NCI-H510A (cell line): Measurements from ENCODE around the gene ANAPC1.
"Not testable (repeated sequence)": the region's sequence is repeated elsewhere in the genome, so short reads cannot be mapped to it uniquely, and the experiment has no call there.

Experiments used
- DNase-seq: peaks from one replicate; lab custom pipeline; 2025; lab: John Stamatoyannopoulos, UW

Gene ANAPC1

DNA sequence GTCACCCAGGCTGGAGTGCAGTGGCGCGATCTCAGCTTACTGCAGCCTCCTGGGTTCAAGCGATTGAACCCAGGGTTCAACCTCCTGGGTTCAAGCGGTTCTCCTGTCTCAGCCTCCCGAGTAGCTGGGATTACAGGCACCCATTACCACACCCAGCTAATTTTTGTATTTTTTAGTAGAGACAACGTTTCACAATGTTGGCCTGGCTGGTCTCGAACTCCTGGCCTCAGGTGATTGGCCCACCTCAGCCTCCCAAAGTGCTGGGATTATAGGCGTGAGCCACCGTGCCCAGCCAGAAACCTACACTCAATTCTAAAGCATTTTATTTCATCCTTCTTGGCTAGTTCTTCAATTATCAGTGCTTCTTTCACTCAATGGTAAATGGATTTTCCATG lies 21.5 kb upstream of the ANAPC1 start:
- DNase-seq = not testable (repeated sequence)

DNA sequence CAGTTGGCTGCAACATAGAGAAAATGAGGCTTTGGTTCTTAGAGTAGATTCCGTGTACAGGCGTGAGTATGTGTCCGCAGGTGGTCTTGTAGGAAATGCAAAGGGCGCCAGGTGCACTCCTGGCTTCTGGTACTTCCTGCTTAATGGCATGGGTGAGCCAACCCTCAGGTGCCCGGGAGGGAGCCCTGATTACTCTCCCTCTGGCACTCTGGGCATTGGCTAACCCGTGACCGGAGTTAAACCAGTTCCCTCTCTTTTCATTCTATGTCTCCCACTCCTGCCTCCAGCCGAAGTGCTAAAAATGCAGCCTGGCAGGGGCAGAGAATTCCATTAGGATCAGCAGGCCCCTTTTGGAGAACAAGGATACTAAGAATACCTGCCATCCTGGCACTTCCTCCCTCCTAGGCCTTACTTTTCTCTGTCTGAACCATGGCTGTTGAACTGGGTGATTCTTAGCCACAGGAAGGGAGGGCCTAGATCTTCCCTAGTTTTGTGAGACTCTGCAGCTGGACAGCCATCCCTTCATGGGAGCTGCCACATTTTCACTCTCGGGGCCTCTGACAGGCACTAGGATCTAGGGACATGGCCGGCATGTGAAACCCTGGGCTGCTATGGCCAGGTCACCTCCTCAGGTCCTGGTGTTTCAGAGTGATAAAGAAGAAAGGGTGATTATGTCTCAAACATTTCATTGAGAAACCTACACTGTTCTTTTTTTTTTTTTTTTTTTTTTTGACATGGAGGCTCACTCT lies 20.9 kb upstream of the ANAPC1 start:
- DNase-seq = no peak

DNA sequence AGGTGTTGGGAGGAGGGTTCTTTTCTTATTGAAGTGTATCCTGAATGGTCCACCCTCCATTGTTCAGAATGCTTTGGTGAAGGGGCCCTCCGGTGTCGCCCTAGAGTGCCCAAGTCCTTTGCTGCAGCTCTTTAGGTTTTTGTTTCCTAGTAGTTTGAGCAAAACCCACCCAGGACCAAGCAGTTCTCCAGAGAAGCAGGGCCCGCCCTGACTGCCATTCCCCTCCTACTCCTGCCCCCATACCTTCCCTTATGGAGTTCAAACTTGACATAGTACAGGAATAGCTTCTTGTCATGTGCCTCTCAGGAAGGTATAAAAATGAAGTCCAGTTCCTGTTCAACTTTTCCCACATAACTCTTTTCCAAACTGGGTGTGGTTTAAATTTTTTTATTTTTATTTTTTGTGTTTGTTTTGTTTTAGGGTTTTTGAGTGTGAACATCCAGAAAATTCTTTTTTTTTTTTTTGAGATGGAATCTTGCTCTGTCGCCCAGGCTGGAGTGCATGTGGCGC lies 20.0 kb upstream of the ANAPC1 start:
- no peak for DNase-seq

DNA sequence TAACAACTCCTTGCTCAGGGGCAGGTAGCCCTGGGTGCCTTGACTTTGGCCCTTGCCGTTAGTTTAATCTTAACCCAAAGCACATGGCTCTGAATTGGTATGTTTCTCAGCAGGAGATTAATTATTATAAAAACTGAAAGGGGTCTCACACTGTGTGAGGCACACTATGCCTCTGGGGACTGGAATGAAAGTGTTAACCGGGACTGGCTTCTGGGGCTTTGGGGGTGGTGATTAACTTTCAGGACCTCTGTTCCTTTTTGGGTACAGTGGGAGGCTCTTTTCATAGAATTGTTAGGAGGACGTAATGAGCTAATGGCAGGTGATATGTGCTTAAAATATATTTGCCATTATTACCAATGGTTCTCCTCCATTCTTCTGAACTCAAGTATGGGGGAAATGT lies 19.5 kb upstream of the ANAPC1 start:
- DNase-seq = no peak

DNA sequence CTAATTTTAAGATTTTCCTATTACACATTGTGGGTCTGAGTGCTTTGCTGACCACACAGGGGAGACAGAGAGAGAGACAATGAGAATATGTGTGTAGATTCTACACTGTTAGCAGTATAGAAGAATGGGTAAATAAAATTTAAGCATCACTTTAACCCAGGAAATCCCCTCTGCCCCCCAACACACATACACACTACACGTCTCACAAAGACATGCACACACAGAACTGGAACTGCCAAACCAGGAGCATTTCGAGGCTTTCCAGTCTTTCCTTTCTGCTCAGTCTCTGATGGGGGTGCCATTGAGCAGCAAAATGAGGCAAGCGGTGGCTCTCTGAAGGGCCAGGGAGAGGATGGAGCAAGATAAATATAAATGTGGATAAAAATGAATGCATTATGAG lies 16.9 kb upstream of the ANAPC1 start:
- DNase-seq = no peak

DNA sequence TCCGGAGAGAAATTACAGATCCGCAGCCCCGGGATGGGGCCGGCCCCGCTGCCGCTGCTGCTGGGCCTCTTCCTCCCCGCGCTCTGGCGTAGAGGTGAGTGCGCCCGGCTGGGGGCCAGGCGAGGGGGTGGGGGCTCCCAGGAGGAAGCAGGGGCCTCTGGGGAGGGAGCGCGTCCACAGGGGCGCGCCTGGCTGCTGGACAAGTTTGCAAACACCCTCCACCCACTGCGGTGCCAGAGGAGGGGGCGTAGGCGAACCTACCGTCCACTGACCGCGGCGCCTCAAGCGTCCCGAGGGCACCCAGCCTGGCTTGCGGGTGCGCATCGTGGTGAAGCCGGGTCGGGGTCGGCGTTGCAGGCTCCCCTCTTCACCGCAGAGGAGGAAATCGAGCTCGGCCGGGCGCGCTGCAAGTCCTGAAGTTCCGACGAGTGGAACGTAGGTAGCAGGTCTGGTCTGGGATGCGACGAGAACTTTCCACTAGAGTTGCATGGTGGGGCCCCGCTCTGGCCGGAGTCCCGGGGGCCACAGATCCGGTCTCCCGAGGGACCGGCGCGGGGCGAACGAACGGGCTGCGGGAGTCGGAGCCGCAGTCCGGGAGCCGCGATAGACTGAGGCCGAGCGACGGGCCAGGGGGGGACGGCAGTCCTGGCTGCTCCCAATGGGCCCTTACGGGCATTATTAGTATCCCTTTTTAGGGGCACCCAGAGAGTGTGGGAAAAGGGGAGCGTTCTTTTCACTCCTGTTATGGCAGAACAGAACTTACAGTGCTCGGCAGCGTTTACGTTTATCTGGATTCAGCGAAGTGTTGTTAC lies 14.9 kb upstream of the ANAPC1 start:
- no peak for DNase-seq

DNA sequence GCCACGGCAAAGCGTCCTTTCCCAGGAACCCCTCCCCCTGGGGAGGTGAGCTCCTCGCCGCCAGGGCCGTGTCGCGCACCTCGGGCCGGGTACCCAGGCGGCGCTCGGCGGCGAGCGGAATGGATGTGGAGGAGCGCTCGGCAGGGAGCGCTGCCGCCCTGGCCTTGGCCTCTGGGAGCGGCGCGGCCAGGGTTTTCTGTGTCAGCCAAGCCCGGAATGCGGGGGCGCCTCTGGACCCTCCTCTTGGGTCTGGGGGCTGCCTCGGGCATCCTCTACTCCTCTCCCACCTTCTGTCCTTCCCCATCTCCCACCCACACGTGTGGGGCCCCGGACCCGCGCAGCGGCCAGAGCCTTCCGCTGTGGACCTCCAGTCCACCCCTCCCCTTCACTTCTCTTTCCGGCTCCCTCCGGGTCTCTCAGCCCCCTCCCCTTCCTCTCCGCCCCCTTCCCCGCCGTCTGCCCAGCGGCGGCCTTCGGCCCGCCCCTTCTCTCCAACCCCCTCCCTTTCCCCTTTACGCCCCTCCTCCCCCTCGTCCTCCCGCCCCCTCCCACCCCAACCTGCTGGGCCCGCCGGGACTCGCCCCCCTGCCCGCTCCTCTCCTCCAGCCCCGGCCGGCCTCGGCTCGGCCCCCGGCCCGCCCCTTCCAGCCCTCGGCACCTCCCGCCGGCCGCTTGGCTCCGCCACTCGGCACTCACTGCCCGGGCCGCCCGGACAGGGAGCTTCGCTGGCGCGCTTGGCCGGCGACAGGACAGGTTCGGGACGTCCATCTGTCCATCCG lies 14.1 kb upstream of the ANAPC1 start, which contains the start of gene MERTK:
MERTK (plus strand) TSS at position 684 of the 779 bp plus-strand sequence. CDS start 129 bp downstream, outside the sequence.
- peak; percentile 86 for DNase-seq

DNA sequence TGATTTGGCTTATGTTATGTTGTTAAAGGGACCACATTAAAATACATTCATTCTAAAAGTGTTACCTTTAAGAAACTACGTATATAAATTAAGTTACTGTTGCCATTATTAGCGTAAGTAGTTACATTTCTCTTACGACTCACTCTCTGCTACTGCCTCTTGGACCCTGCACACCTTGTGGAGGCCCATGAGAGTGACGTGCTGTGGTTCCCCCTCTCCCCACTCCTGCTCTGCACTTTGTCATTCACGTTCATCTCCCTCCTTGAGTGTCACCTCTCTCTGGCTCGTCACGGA lies 13.6 kb upstream of the ANAPC1 start:
- no peak for DNase-seq

DNA sequence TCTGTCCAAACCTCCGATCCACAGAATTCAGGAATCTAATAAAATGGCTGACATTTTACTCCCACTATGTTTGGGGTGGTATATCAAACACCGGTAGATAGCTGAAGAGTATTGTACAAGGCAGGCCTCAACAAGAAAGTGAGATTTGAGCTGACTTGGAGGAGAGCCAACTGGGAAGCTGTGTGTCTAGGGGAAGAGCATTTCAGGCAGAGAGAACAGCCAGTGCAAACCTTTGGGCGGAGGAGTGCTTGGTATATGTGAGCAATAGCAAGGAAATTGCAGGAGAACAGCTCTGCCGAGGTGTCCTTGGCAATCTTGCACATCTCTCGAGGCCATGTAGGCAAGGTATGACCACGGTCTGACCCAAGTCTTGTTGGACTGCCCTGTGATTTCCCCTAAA lies 12.6 kb upstream of the ANAPC1 start:
- DNase-seq = peak; percentile 26

DNA sequence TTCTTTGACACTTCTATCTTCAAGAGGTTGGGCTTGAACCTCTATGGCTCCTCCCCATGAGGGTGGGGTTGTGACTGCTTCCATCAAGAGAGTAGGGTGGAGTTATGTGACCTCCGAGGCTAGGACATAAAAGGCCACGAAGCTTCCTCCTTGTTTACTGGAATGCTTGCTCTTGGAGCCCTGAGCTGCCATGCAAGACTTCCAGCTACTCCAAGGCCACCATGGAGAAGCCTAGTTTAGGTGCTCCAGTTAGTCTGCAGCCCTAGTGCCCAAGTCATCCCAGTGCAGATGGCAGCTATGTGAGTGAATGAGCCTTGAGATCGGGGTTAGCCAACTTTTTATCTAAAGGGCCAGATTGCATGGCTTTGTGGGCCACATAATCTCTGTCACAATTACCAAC lies 12.0 kb upstream of the ANAPC1 start:
- DNase-seq = no peak

DNA sequence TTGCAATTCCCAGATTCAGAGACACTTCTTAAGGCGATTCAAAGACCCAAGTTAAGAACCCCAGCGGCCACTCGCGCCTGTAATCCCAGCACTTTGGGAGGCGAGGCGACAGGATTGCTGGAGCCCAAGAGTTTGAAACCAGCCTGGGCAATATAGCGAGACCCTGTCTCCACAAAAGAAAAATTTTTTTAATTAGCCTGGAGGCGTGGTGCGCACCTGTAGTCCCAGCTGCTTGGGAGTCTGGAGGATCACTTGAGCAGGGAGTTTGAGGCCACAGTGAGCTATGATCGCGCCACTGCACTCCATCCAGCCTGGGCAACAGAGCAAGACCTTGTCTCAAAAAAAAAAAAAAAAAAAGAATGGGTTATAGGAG lies 585 bp upstream of the ANAPC1 start:
- no peak for DNase-seq

DNA sequence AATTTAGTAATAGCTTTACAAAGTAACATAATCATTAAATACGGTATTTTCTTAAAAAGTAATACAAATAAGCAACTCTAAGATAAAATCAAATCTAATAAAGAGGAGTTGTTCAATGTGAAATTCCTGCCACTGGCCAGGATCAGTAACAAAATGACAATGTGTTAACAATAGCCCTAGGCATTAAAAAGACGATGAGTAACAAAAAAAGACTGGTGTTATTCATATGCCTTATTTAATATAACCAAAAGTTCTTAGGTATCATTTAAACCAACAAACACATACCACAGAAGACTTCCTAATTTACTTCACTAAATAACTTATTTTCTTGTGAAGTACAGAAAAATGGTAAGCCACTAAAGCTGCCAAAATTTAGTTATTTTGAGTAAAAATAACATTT lies 11.2 kb downstream of the ANAPC1 start:
- DNase-seq = not testable (repeated sequence)

DNA sequence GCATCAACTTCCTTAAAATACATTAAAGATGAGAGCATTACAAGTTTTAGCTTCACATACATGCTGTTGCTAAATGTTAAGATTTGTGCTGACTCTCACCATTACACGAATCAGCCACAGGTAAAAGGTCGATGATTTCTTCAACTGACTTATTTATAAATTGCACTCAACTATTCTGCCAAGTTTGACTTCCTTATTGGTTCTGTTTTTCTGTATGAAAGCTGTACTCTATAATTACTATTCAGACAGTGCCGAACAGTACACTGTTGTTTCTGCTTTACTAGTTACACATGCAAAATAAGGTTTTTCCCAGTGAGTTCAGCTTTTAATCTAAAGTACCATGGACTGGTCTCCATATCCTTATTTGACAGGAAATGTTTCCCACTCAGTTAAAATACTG lies 18.9 kb downstream of the ANAPC1 start:
- not testable (repeated sequence) for DNase-seq

DNA sequence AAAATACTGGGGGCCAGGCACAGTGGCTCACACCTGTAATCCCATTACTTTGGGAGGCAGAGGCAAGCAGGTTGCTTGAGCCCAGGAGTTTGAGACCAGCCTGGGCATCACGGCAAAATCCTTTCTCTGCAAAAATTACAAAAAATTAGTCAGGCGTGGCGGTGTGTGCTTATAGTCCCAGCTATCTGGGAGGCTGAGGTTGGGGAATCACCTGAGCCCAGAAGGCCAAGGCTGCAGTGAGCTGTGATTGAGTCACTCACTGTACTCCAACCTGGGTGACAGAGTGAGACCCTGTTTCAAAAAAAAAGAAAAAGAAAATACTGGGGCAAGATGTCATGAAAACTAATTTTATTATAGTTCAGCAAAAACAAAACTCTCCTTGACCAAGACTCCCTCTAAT lies 24.0 kb downstream of the ANAPC1 start:
- DNase-seq = not testable (repeated sequence)

DNA sequence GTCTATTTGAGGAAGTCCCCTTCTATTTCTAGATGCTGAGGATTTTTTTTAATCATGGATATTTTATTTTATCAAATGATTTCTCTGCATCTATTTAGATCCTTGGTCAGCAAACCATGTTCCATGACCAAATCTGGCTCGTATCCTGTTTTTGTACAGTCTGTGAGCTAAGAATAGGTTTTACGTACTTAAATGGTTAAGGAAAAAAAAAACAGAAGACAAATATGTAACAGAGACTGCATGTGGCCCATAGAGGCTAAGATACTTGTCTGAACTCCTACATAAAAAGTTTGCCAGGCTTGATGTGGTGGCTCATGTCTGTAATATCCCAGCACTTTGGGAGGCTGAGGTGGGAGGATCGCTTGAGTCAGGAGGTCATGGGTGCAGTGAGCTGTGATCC lies 31.4 kb downstream of the ANAPC1 start:
- DNase-seq = not testable (repeated sequence)

DNA sequence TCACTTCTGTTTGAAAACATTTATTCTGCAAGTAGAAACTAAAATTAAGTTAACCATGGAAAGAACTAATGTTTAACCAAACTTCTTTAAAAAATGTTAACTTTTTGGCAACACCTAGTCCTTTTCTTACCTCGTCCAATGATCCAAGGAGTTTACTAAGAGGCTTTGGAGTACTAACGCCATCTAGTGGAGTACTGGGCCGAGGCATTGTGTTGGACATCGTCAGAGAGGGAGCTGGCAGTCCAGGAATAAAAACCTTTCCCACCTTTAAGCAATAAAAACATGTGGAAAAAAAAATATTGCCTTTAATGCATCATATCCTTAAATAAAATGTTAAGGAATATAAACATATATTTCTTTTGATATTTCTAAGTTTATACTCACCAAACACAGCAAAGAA lies 33.3 kb downstream of the ANAPC1 start:
- not testable (repeated sequence) for DNase-seq

DNA sequence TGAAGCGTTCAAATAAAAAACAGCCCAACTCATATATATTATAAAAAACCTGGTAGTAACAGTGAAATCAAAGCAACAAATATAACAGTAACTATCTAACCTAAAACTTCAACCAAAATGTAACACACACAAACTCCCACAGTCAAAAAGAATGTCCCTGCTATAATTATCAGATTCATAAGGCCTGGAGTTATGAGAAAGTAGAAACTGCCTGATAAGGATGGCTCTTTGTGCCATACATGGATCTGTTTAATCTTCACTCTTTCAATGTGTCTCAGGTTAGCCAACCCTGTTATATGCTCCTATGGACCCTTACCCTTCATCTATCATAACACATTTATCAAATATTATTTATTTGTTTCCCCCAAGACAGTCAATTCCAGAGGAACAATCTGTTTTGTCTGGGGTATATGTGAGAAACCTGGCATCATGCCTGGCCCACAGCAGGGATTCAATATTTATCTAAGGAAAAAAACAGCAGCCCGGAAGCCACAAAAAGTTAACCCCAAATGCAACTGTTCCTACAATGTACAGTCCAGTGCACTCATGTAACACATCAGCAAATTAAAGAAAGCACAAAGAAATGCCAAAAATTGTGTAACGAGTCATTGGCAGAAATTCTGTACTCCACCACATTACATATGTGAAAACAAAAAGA lies 44.2 kb downstream of the ANAPC1 start:
- not testable (repeated sequence) for DNase-seq

DNA sequence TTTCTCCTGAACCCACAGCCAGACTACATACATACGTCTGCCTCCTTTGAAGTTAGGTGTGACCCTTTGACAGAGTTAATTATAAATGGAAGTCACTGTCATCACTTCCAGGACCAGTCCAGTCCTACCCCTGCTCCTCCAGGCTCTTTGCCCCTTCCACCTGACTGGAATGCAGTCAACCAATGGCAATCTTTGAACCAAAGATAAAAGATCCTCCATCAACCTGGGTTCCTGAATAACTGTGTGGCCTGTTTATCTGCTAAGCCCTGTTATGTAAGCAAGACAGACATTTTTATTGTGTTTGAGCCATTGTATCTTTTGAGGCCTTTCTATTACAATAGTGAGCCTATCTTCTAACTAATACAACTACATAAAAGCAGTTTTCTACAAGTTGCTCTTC lies 45.0 kb downstream of the ANAPC1 start:
- DNase-seq = not testable (repeated sequence)

DNA sequence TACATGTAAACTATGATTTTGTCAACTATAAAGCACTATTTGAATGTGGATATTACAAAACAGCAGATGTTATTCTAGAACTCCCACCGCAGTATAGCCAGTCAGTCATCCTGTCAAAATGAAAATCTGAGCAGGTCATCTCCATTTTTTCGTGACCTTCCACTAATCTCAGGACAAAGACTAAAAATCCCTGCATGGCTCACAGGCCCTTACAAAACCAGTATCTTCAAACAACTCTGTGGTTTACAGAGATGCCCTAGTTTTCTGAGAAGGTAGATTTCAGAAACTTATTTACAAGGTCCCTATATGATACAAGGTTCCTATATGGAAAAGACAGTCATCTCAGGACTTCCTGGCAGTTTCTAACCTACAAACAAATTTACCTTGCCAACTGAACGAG lies 49.8 kb downstream of the ANAPC1 start:
- DNase-seq = not testable (repeated sequence)

DNA sequence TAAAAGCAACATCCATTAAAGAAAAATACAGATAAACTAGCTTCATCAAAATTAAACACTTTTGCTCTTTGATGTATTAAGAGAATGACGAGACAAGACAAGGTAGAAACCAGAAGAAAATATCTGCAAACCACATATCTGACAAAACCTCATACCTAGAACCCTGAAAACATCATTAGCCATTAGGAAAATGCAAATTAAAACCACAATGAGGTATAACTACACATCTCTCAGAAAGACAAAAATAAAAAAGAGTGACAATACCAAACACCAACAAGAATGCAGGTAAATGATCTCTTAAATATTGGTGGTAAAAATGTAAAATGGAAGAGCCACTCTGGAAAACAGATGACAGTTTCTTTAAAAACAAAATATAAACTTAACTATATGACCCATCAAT lies 53.5 kb downstream of the ANAPC1 start:
- not testable (repeated sequence) for DNase-seq

DNA sequence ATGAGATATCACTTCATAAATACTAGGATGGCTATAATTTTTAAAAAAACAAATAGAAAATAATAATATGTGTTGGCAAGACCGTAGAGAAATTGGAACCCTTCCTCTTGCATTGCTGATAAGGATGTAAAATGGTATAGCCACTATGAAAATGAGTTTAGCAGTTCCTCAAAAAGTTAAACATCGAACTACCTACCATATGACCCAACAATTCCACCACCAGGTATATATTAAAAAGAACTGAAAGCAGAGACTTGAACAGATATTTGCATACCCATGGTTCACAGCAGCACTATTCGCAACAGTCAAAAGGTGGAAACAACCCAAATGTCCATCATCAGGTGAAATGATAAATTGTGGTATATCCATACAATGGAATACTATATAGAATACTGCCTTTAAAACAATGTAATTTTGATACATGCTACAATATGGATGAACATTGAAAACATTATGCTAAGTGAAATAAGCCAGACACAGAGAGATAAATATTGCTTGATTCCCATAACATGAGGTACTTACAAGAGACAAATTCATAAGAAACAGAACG lies 55.7 kb downstream of the ANAPC1 start:
- not testable (repeated sequence) for DNase-seq
